Mesothelial cell of epicardium (in vitro differentiated cells): ENCODE data around the gene SRPX. TPM values are rescaled to one million over a fixed set of nuclear protein-coding genes. Genes with fewer than 3 reads are reported as not detected.
A peak's percentile ranks its signal among the peaks of the same experiment; 100 is the strongest.

Source experiments
- DNase-seq, 2 experiments: peaks; one replicate each; pipeline ENCODE4 v3.0.0; 2021; ENCODE audit warnings: low spot score in 2 of 2; ENCODE audit not compliant: unreplicated experiment in 2 of 2
- H3K27ac Mint-ChIP-seq: 2 replicates; pipeline ENCODE4 v1.8.0; 2021; ENCODE audit warnings: mixed read lengths
- H3K27me3 Mint-ChIP-seq: 2 replicates; pipeline ENCODE4 v1.8.0; 2021; ENCODE audit warnings: low read depth, mixed read lengths
- H3K36me3 Mint-ChIP-seq: 2 replicates; pipeline ENCODE4 v1.8.0; 2021; ENCODE audit warnings: mixed read lengths
- H3K4me1 Mint-ChIP-seq: 2 replicates; pipeline ENCODE4 v1.8.0; 2021; ENCODE audit warnings: mixed read lengths
- H3K4me3 Mint-ChIP-seq: 2 replicates; pipeline ENCODE4 v1.8.0; 2021; ENCODE audit warnings: mild to moderate bottlenecking, moderate library complexity, mixed read lengths
- H3K9me3 Mint-ChIP-seq: 2 replicates; pipeline ENCODE4 v1.8.0; 2021; ENCODE audit warnings: mixed read lengths
- CTCF ChIP-seq: fragments of 200-600 bp; sonication (generic); IDR thresholded peaks from one replicate; pipeline ENCODE4 v1.5.0; 2021; ENCODE audit warnings: antibody characterized with exemption; ENCODE audit not compliant: unreplicated experiment
- total RNA-seq: library from RNA; stranded (reverse); gene quantifications from 3 replicates; pipeline ENCODE4 v1.2.1, GENCODE V29; 2021

The SRPX gene
- total RNA-seq = 14.5 to 18.6 TPM (median 17.1 TPM) in 3 replicates

GRCh38 chrX:38220415-38221390 lies at the start of gene SRPX:
TSS of gene SRPX (minus strand) at chrX:38220871. CDS start at chrX:38220792, 79 bp downstream.
- DNase-seq = peak in 1 of 2 experiments; percentile 42
- H3K9me3 Mint-ChIP-seq = peaks cover 3% of the 10 kb centered on the region
- H3K36me3 Mint-ChIP-seq = no peaks in the 10 kb centered on the region
- peaks cover 38% of the 10 kb centered on the region for H3K27me3 Mint-ChIP-seq
- H3K4me3 Mint-ChIP-seq = peak within 1 kb of the TSS; percentile 81
- TF ChIP-seq CTCF = no peak
- H3K27ac Mint-ChIP-seq = no peak within 1 kb of the TSS
- H3K4me1 Mint-ChIP-seq = peaks cover 6% of the 10 kb centered on the region

- H3K36me3 Mint-ChIP-seq = peaks cover 7% of the 10 kb centered on the region
- H3K4me3 Mint-ChIP-seq = no peak overlapping the region
- DNase-seq = no peak
- H3K27me3 Mint-ChIP-seq = no peaks in the 10 kb centered on the region
- TF ChIP-seq CTCF = no peak
- H3K4me1 Mint-ChIP-seq = peaks cover under 1% of the 10 kb centered on the region
- H3K9me3 Mint-ChIP-seq = peaks cover 39% of the 10 kb centered on the region
- no peak overlapping the region for H3K27ac Mint-ChIP-seq
Measured at GRCh38 chrX:38268011-38268410, 47.3 kb upstream of the SRPX start.

GRCh38 chrX:38262715-38263620 lies 42.3 kb upstream of the SRPX start:
- peak overlapping the region; percentile 80 for H3K27ac Mint-ChIP-seq
- TF ChIP-seq CTCF = no peak
- peaks cover 45% of the 10 kb centered on the region for H3K9me3 Mint-ChIP-seq
- H3K36me3 Mint-ChIP-seq = peaks cover 5% of the 10 kb centered on the region
- no peak for DNase-seq
- no peak overlapping the region for H3K4me3 Mint-ChIP-seq
- peaks cover 3% of the 10 kb centered on the region for H3K4me1 Mint-ChIP-seq
- H3K27me3 Mint-ChIP-seq = no peaks in the 10 kb centered on the region

GRCh38 chrX:38260231-38260630 lies 39.6 kb upstream of the SRPX start:
- Mint-ChIP-seq H3K9me3 (peaks cover 36% of the 10 kb centered on the region), H3K4me1 (peaks cover 3% of the 10 kb centered on the region), H3K27me3 (no peaks in the 10 kb centered on the region), H3K36me3 (peaks cover 5% of the 10 kb centered on the region), H3K4me3 (no peak overlapping the region), H3K27ac (no peak overlapping the region)
- no peak for TF ChIP-seq CTCF
- no peak for DNase-seq

- no peak for TF ChIP-seq CTCF
- Mint-ChIP-seq H3K4me3 (no peak overlapping the region), H3K9me3 (peaks cover 48% of the 10 kb centered on the region), H3K4me1 (no peaks in the 10 kb centered on the region), H3K36me3 (peaks cover 5% of the 10 kb centered on the region), H3K27ac (no peak overlapping the region), H3K27me3 (no peaks in the 10 kb centered on the region)
- no peak for DNase-seq
Measured at GRCh38 chrX:38256019-38256418, 35.3 kb upstream of the SRPX start.
